Pons (tissue), 1 donor: ENCODE measurements around the gene RNF26.

Source experiments
- DNase-seq: peaks from one replicate; pipeline ENCODE4 v3.0.0-alpha.2; 2016; ENCODE audit warnings: low spot score

RNF26 gene

DNA sequence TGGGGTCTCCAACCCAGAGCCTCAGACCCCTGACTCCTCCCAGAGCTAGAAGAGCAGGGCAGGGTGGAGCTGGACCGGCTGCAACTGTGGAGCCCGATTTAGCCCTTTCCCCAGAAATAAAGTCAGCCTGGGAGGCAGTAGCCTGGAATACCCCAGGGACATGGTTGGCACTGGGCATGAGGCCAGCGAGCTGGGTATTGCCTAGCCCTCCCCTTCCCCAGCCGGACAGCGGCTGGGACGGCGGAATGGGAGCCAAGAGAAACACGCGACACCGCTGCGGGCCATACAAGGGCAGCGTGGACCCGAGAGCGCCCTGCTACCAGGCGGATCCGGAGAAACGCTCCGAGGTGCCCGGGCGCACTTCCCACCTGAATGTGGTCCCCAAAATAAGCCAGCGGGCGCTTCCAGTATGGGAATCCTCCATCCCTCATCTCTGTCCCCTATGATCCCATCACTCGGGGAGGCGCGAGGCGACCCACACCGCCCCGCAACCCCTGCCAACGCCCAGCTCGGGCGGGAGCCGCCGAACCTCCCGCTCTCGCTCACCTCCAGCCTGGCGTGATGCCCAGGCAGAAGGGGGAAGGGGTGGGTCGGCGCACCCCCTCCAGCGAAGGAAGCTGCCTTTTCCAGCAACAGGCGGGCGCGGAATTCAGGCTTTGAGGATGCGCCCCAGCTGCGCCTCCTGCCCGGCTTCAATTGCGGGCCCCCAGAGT, 18.2 kb upstream of the RNF26 start:
- peak; percentile 80 for DNase-seq

DNA sequence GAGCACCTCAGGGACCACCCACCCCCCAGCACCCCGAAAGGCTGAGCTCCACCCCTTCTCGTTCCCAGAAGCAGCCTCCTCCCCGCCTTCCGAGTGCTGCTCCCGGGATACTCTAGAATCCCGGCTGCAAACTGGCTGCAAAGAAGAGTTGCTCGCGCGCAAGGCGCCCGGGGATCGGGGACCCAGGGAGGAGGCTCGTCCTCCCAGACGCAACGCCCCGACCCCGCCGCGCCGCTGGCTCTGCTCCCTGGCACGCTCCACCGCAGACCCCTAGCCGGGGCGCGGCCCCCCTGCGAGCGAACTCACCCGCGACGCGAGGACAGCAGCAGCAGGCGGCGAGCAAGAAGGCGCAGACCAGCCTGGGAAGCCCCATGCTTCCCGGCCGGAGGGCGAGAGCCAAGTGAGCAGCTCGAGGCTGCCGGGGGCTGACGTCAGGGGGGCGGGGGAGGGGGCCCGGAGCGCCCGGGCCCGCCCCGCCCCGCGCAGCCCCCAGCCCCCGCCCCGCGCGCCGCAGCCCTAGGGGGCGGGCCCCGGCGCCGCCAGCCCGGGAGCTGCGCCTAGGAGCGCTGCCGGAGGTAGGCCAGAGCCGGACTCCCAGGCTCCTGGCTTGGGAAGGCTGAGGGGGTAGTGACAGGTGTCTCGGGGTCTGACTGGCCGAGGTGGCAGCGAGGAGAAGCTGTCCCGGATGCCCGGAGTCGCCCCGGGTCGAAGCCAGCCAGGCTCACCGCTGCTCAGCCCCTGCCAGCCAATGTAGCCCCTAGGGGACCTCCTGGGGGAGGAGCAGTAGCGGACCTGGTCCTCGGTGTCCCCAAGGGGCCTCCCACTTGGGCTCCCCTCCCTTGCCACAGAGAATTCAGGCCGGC, 17.4 kb upstream of the RNF26 start, which contains the start of gene MCAM:
TSS of gene MCAM (minus strand) at position 402 of the 863 bp plus-strand sequence. CDS start at position 373, 29 bp downstream.
- no peak for DNase-seq

DNA sequence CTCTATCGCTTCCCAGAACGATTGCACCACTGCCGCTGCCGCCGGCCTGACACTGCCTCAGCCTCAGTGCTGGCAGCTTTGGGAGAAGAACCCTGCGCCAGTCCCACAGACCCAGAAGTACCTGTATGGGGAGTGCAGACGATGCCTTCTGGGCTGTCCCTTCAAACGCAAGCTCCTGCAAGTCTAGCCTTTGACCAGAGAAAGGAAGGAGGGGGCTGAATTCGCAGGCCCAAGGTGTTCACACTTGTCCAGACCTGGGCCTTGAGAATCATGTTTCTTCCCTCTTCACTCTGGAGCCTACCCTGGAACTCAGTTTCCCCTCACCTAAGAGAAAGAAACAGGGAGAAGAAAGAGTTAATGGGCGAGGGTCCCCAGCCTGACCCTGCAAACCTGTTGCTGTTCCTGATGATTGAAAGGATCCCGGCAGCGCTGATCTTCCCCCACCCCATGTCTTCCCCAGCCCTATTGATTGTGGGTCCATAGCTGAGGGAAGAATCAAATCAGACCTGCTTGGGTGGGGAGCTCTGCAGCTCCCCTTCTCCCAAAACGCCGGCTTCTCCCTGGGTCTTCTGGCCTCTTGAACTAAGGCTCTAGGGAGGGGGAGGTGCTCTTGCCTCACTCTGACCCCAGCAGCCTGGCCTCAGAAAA, 16.6 kb upstream of the RNF26 start:
- DNase-seq: no peak

DNA sequence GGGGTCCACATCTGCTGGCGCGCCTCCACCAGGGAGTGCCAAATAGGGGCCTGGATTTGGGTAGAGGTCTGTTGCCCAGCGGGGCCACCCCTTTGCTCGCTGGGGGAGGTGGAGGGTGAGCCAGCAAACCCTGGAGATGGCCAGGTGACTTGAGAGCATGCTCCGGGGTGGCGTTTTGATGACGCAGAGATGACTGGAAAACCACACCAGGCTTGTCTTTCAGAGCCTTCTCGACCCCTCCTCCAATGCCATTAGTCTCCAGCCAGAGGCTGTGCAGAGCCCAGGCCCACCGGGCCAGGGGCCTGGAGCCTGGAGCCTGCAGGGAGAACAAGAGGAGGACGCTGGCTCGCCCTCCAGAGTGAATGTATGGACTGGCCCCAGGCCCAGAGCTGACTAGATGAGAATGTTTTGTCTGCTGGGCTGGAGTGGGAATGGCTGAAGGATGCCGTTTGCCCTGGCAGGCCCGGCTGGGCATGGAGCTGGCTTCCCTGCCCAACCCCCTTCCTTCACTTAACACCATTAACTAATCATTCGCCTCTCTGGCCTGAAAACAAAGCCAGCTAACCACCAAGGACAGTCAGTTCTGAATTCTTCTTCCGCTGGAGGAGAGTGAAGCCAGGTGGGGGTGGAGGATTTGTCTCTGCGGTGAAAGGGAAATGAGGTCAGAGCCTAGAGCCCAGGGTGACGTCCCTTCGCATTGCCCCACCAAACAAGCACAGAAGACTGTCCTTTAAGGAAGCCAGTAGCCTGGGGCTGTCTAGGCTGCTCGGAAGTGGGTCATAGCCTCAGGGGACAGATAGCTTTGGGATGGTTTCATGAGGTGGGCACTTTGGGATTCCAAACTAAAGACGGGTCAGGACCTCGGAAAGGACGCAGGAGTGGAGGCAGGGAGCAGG, 15.8 kb upstream of the RNF26 start:
- no peak for DNase-seq

DNA sequence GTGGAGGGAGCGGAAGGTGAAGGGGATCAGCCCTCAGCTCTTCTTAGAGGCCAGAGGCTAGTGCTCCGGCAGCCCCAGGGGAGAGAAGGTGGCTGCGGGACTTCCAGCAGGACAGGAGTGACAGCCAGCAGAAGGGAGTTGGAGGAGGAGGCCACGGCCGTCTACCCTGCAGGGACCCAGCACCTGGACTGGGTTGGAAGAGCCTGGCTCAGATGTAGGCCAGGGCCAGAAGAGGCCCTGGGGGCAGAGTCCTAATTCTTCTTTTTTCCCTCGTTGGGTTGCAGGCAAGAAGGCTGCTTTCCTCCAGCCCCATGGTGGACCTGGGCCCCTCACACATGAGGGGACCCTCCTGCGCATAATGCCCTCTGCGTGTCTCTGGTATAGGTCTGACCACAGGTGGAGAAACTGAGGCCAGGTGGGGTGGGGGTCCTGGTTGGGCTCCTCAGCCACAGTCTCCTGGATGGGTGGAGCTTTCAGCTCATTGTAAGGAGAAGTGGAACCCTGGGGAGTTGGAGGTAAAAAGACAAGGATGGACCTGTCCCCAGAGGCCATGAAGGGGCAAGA, 15.1 kb upstream of the RNF26 start:
- DNase-seq: no peak

DNA sequence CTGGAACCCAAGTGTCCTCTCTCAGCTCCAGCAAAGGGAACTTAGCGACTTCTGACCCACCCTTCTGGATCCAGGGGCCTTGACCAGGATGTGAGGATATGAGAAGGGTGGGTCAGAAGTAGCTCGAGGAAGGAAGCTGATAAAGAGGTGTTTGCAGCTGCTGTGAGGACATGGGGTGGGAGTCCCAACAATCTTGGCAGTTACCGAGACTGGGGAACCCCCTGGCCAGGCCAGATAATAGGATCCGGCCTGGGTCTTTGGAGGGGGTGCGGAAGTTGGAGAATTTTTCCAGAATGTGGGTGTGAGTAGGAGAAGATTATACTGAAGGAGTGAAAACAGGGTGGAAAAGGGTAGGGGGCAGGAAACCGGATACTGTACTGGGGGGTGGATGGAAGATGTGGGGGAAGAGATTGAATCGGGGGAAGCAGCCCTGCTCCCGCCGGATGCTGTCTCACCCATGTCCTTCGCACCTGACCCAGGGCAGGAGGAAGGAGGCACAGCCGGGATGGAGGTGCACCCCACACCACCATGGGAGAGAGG, 14.6 kb upstream of the RNF26 start:
- no peak for DNase-seq

DNA sequence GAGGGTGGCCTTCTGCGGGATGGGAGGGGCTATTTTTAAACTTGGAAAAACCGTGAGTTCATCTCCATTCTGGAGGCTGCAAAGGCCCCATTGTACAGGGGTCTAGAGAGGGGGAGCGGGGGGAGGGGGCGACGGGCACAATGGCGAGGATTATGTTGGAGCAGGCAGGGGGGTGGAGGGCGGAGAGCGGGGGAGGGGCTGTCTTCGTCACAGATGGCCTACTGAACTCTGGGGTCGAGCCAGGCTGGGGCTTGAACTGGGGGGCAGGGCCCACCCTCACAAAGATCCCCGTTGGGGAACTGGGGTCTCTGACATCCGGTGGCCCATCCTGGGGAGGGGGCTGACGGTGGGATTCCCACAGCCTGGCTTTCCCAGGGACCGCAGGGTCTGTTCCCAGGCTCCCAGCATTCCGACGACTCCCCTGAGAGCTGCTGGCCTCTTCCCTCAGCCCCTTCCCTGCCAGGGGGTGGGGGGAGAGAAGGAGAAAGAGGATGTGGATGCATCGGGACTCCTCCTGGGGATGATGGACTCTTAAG, 14.0 kb upstream of the RNF26 start:
- peak; percentile 72 for DNase-seq

DNA sequence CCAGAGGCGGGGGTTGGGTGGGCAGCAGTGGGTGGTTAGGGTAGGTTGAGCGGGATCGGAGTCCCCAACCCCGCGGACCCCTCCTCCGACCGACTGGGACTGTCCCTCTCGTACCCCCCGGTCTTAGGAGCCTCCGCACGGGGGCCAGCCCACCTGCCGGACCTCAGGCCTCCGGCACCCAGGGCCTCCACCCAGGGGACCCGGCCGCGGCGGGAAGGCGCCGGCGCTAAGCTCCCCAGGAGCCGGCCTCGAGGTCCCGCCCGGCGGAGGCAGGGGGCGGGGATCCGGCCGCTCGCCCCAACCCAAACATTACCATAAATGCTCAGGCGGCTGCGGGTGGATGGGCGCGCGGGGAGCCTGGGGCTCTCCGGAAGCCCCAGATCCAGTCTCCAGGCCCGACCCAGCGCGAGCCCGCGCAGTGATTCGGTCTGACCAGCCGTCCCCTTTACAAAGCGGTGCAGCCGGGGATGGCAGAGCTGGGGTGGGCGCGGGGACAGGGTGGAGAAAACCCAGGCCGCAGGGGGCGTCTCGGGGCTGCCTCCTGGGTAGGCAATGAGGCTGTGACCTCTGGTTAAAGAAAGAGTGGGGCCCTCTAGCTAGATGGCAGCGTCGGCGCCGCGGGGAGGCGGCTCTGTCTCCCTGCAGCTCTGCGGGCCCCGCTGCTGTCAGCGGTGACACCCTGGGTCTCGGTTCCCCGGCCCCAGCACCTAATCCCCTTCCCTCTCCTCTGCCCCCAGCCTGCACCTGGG, 13.4 kb upstream of the RNF26 start:
- DNase-seq: no peak

DNA sequence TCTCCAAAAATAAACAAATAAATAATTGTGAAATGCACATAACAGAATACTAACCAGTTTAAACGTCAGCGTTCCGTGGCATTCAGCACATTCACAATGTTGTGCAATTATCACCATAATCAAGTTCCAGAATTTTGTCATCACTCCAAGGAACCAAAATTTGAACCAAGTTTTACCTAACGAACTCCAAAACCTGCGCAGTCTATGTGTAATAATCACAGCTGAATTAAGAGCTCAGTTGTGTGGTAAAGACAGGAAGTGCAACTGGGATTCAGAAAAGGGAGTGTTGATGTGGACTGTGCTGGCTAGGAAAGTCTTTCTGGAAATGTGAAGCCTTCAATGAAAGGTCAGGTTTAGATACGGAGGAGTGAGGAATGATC, 12.0 kb upstream of the RNF26 start:
- no peak for DNase-seq

DNA sequence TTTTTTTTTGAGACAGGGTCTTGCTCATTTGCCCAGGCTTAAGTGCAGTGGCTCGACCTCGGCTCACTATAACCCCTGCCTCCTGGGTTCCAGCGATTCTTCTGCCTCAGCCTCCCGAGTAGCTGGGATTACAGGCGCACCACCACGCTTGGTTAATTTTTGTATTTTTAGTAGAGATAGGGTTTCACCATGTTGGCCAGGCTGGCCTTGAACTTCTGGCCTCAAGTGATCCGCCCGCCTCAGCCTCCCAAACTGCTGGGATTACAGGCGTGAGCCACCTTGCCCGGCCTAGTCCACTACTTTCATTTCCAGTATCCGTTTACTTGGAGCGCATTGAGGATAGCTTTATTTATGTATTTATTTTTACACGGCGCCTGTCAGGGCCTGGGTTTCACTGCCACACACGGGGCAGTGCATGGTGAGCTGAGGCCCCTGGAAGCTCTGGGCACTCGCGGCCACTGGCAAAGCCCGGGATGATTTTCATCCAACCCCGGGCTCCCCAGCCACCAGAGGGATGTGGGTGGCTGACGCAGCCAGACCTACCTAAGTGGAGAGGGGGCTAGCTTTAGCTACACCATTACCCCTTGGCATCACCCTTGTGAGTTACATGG, 11.3 kb upstream of the RNF26 start:
- no peak for DNase-seq

DNA sequence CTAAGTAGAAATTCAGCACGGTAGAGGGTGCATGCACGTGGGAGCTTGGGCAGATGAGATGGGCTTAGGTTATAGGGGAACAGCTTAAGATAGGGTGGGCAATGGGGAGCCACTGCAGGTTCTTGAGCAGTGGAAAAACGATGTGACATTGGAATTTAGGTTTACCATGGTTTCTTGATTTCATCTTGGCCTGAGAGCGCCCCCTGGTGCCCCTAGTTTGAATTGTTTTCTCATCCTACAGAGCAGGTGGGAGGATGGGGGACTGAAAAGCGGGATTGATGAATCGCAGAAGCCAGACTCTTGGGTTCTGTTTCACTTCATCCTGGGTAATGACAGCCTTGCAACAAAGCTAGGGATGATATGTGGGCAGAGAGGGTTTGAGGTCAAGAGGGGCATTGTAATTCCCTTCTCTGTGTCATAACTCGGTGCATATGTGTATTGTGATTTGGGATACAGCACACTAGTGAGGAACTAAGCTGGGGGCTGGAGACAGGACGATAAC, 10.7 kb upstream of the RNF26 start:
- peak; percentile 70 for DNase-seq

DNA sequence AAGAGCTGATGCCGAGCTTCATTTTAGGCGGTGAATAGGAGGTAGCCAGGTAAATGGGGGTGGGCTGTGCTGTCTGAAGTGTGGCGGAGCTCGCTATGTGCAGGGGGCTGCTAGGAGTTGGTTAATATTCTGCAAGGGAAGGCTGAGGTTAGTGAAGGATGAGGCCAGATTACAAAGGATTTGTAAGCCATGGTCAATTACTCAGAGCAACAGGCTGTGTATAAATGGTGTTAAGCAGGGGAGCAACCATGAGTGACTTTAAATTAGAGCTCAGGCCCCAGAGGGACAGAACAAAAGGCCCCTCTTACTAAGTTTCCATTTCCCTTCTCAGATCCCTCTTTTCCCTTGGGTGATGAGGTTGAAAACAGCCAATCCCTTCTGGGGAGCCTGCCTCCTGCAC, 10.1 kb upstream of the RNF26 start:
- DNase-seq: no peak

DNA sequence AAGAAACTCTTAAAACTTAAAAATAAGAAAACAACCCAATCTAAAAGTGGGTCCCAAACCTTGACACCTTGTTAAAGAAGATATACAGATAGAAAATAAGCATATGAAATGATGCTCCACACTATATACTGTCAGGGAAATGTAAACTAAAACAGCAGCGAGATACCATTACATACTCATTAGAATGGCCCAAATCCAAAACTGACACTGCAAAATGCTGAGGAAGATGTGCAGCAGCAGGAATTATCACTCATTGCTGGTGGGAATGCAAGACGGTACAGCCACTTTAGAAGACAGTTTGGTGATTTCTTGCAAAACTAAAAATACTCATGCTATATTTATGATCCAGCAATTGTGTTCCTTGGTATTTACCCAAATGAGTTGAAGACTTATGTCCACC, 5.0 kb upstream of the RNF26 start:
- no peak for DNase-seq

DNA sequence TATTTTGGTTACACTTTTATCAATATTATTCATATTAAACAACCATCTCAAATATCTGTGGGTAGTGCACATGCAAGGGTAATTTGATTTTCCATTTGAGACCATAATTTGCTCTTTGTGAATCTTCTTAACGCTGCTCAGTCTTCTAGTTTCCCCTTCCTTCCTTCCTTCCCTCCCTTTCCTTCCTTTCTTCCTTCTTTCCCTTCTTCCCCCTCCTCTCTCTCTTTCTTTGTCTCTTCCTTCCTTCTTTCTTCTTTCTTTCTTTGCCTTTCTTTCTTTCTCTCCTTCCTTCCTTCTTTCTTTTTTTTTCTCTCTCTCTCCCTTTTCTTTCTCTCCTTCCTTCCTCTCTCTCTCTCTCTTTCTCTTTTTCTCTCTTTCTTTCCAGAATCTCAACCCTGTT, 4.1 kb upstream of the RNF26 start:
- DNase-seq: no peak

DNA sequence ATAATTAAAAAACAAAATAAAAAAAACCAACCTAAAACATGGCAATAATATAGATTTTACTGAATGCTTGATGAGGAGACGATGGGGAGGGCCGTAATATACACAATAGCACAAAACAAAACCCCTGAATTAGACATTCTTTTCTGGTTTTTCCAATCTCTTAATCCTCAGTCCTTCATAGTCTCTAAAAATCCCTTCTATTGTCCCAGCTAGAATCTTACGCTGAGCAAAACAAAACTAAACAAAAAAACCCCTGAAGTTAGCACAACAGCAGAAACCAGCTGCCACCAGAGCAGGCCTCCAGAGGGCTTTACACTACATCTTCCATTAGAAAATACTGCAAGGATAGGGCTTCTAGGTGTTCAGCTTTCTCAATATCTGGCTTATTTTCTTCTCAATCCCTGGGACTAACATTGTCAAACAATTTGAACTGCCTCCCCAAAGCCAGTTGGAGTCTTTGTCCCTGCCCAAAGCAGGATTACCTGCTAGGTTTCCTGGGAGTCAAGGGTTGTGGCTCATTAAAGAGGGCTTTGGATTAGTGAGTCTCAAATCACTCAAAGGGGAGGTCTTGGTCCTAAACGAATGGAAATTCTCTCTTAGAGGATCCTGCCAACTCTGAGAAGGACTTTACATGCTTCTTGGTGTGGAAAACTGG, 2.1 kb upstream of the RNF26 start:
- DNase-seq: no peak

DNA sequence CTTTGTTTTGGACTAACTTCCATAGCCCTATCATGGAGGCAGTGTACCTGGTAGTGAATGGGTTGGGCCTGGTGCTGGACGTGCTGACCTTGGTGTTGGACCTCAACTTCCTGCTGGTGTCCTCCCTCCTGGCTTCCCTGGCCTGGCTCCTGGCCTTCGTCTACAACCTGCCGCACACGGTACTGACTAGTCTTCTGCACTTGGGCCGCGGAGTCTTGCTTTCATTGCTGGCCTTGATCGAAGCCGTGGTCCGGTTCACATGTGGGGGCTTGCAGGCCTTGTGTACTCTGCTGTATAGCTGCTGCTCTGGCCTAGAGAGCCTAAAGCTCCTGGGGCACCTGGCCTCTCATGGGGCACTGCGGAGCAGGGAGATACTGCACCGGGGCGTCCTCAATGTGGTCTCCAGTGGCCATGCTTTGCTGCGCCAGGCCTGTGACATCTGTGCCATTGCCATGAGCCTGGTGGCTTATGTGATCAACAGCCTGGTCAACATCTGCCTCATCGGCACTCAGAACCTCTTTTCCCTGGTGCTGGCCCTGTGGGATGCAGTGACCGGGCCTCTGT, 846 bp downstream of the RNF26 start:
- no peak for DNase-seq

DNA sequence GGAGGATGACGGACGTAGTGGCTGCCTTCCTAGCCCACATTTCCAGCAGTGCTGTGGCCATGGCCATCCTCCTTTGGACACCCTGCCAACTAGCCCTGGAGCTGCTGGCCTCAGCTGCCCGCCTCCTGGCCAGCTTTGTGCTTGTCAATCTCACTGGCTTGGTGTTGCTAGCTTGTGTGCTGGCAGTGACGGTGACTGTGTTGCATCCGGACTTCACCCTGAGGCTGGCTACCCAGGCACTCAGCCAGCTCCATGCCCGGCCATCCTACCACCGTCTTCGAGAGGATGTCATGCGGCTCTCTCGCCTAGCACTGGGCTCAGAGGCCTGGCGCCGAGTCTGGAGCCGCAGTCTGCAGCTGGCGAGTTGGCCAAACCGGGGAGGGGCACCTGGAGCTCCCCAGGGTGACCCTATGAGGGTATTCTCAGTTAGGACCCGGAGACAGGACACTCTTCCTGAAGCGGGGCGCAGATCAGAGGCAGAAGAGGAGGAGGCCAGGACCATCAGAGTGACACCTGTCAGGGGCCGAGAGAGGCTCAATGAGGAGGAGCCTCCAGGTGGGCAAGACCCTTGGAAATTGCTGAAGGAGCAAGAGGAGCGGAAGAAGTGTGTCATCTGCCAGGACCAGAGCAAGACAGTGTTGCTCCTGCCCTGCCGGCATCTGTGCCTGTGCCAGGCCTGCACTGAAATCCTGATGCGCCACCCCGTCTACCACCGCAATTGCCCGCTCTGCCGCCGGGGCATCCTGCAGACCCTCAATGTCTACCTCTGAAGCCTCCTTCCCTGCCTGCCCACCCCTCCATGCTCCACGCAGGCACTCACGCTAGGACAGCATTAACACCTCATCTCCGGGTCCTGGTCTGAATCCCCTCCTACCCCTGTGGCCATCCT, 1.6 kb downstream of the RNF26 start:
- no peak for DNase-seq
